Ishikawa (cell line): Measurements from ENCODE around the gene RPS25.

Source experiments
- CREB1 ChIP-seq: IDR thresholded peaks from 2 replicates; pipeline ENCODE4 v1.6.1; 2012; ENCODE audit warnings: low read depth
- EP300 ChIP-seq: IDR thresholded peaks from 2 replicates; pipeline ENCODE4 v1.6.1; 2012; ENCODE audit warnings: borderline replicate concordance
- RAD21 ChIP-seq: IDR thresholded peaks from 2 replicates; pipeline ENCODE4 v1.6.1; 2012; ENCODE audit warnings: low read depth
- TAF1 ChIP-seq: IDR thresholded peaks from 2 replicates; pipeline ENCODE4 v1.6.1; 2012; ENCODE audit warnings: low read depth, mild to moderate bottlenecking
- YY1 ChIP-seq: IDR thresholded peaks from 2 replicates; pipeline ENCODE4 v1.6.1; 2012; ENCODE audit warnings: low read depth
- TF ChIP-seq, protein P1 (sequence below): IDR thresholded peaks from 2 replicates; pipeline ENCODE4 v1.6.1; 2012; ENCODE audit warnings: low read depth, mild to moderate bottlenecking

DNA sequence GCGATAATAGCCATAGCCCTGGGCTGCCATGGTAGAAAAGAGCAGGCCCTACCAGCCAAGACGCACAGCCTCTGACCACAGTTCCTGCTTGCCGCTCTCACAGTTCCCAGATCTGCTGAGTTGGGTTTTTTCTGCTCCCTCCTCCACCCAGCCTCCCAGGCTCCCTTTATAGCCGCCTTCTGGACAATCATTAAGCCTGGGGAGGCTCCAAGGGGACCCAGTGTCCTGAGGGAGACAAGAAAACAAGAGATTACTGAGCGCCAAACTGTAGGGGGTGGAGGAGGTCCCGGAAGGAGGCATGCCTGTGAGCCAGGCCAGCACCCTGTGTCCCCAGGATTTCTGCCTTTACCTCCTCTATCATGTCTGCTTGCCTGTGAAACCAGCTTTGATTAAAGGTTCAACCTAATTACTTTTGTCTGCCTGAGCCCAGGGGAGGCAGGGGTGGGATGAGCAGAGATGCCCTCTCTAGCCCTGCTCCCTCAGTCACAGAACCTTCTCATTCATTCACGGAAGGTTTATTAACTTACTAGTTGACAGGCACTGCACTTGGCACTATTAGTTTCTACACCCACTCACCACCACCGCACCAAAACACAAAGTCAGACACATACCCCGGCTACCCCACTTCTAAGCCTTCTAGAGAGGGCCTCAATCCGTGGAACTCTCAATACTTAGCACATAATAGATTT, 11.3 kb upstream of the RPS25 start:
- no peak for TF ChIP-seq EP300
- no peak for TF ChIP-seq RAD21
- TF ChIP-seq TAF1, result no peak
- TF ChIP-seq CREB1, result no peak
- no peak for TF ChIP-seq YY1
- TF ChIP-seq, protein P1, sequence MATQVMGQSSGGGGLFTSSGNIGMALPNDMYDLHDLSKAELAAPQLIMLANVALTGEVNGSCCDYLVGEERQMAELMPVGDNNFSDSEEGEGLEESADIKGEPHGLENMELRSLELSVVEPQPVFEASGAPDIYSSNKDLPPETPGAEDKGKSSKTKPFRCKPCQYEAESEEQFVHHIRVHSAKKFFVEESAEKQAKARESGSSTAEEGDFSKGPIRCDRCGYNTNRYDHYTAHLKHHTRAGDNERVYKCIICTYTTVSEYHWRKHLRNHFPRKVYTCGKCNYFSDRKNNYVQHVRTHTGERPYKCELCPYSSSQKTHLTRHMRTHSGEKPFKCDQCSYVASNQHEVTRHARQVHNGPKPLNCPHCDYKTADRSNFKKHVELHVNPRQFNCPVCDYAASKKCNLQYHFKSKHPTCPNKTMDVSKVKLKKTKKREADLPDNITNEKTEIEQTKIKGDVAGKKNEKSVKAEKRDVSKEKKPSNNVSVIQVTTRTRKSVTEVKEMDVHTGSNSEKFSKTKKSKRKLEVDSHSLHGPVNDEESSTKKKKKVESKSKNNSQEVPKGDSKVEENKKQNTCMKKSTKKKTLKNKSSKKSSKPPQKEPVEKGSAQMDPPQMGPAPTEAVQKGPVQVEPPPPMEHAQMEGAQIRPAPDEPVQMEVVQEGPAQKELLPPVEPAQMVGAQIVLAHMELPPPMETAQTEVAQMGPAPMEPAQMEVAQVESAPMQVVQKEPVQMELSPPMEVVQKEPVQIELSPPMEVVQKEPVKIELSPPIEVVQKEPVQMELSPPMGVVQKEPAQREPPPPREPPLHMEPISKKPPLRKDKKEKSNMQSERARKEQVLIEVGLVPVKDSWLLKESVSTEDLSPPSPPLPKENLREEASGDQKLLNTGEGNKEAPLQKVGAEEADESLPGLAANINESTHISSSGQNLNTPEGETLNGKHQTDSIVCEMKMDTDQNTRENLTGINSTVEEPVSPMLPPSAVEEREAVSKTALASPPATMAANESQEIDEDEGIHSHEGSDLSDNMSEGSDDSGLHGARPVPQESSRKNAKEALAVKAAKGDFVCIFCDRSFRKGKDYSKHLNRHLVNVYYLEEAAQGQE, result no peak
